GM20431 (cell line): Measurements from ENCODE around the gene TRIO.
"Not testable (repeated sequence)": the region's sequence is repeated elsewhere in the genome, so short reads cannot be mapped to it uniquely, and the experiment has no call there.

Experiments
- in situ Hi-C: fragments of 300-500 bp; cut with MseI, MboI; formaldehyde crosslinking; loops from one replicate; pipeline ENCODE4 v1.15.0; 2020; ENCODE audit warnings: low sequenced_read_pairs; ENCODE audit not compliant: unreplicated experiment

Gene TRIO

GRCh38 chr5:14142827-14143545, at the start of gene TRIO:
TSS of gene TRIO (plus strand) at chr5:14143342. CDS start at chr5:14143726, 384 bp downstream.
- in situ Hi-C loops = no loop called here

GRCh38 chr5:14097380-14097779, 45.8 kb upstream of the TRIO start:
- in situ Hi-C loops = not testable (repeated sequence)

GRCh38 chr5:14097998-14098471, 45.1 kb upstream of the TRIO start:
- in situ Hi-C loops = no loop called here

GRCh38 chr5:14100281-14100680, 42.9 kb upstream of the TRIO start:
- in situ Hi-C loops = no loop called here

- in situ Hi-C loops = no loop called here
Observed at GRCh38 chr5:14101922-14102321, 41.2 kb upstream of the TRIO start.

- in situ Hi-C loops = no loop called here
Observed at GRCh38 chr5:14102666-14103065, 40.5 kb upstream of the TRIO start.

- in situ Hi-C loops = no loop called here
Observed at GRCh38 chr5:14105718-14106410, 37.3 kb upstream of the TRIO start.

GRCh38 chr5:14107536-14107935, 35.6 kb upstream of the TRIO start:
- in situ Hi-C loops = no loop called here

- in situ Hi-C loops = no loop called here
Observed at GRCh38 chr5:14108170-14108996, 34.8 kb upstream of the TRIO start.

GRCh38 chr5:14109041-14109747, 33.9 kb upstream of the TRIO start:
- in situ Hi-C loops = no loop called here

- in situ Hi-C loops = no loop called here
Observed at GRCh38 chr5:14109771-14110170, 33.4 kb upstream of the TRIO start.

- in situ Hi-C loops = no loop called here
Observed at GRCh38 chr5:14110196-14110595, 32.9 kb upstream of the TRIO start.

- in situ Hi-C loops = no loop called here
Observed at GRCh38 chr5:14110680-14111079, 32.5 kb upstream of the TRIO start.

- in situ Hi-C loops = no loop called here
Observed at GRCh38 chr5:14112998-14113652, 30.0 kb upstream of the TRIO start.

- in situ Hi-C loops = no loop called here
Observed at GRCh38 chr5:14114615-14115251, 28.4 kb upstream of the TRIO start.

- in situ Hi-C loops = no loop called here
Observed at GRCh38 chr5:14115323-14115895, 27.7 kb upstream of the TRIO start.

GRCh38 chr5:14118551-14119320, 24.4 kb upstream of the TRIO start:
- in situ Hi-C loops = no loop called here

- in situ Hi-C loops = no loop called here
Observed at GRCh38 chr5:14120176-14120575, 23.0 kb upstream of the TRIO start.
